HL-60 (cell line): Measurements from ENCODE around the gene ACTN4.

Experiments used
- CTCF ChIP-seq: IDR thresholded peaks from one replicate; pipeline ENCODE4 v1.5.1; 2011; ENCODE audit warnings: low read length, control low read depth, inconsistent platforms; ENCODE audit not compliant: insufficient read depth
- TF ChIP-seq, protein P1 (sequence below): IDR thresholded peaks from 2 replicates; pipeline ENCODE4 v1.6.1; 2012; ENCODE audit warnings: low read depth; ENCODE audit not compliant: insufficient replicate concordance

GRCh38 chr19:38690832-38691231 is 43.4 kb downstream of the ACTN4 start:
- no peak for TF ChIP-seq CTCF
- TF ChIP-seq, protein P1, sequence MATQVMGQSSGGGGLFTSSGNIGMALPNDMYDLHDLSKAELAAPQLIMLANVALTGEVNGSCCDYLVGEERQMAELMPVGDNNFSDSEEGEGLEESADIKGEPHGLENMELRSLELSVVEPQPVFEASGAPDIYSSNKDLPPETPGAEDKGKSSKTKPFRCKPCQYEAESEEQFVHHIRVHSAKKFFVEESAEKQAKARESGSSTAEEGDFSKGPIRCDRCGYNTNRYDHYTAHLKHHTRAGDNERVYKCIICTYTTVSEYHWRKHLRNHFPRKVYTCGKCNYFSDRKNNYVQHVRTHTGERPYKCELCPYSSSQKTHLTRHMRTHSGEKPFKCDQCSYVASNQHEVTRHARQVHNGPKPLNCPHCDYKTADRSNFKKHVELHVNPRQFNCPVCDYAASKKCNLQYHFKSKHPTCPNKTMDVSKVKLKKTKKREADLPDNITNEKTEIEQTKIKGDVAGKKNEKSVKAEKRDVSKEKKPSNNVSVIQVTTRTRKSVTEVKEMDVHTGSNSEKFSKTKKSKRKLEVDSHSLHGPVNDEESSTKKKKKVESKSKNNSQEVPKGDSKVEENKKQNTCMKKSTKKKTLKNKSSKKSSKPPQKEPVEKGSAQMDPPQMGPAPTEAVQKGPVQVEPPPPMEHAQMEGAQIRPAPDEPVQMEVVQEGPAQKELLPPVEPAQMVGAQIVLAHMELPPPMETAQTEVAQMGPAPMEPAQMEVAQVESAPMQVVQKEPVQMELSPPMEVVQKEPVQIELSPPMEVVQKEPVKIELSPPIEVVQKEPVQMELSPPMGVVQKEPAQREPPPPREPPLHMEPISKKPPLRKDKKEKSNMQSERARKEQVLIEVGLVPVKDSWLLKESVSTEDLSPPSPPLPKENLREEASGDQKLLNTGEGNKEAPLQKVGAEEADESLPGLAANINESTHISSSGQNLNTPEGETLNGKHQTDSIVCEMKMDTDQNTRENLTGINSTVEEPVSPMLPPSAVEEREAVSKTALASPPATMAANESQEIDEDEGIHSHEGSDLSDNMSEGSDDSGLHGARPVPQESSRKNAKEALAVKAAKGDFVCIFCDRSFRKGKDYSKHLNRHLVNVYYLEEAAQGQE, result no peak
